ENCODE measurements around the gene ARSG. TPM values are rescaled to one million over a fixed set of nuclear protein-coding genes. Genes with fewer than 3 reads are reported as not detected.
A peak's percentile ranks its signal among the peaks of the same experiment; 100 is the strongest.
"Not testable (repeated sequence)": the region's sequence is repeated elsewhere in the genome, so short reads cannot be mapped to it uniquely, and the experiment has no call there.

ARSG gene
- total and polyA plus RNA-seq, 9 of the 15 experiments (the other 6 are each of a cell fraction or from before 2014, with no cell fraction given), result 1.0 to 5.6 (median 1.8) TPM

GRCh38 chr17:68354311-68354710, 63.0 kb downstream of the ARSG start:
- H3K27me3 ChIP-seq (ENCODE audit: control insufficient read depth in 2 of 2, insufficient read depth in 2 of 2, low read length in 2 of 2), result peaks cover 10 to 32% of the 10 kb centered on the region in 2 experiments; a peak in 4 of 5 replicates
- H3K27ac ChIP-seq (ENCODE audit: extremely low read depth, low read depth, low read length); H3K79me2 ChIP-seq (ENCODE audit: control insufficient read depth, insufficient read depth, low read length); H3K36me3 ChIP-seq (ENCODE audit: control insufficient read depth, insufficient read depth, low read length); H3K4me3 ChIP-seq; H3K9me1 ChIP-seq (ENCODE audit: control insufficient read depth, insufficient read depth, low read length); H4K20me1 ChIP-seq (replicated peaks; ENCODE audit: control insufficient read depth, insufficient read depth, low read length); H2AFZ ChIP-seq (ENCODE audit: low read depth, low read length); FAIRE-seq; H3K9ac ChIP-seq (ENCODE audit: insufficient read depth in 1 of 2, low read depth in 2 of 2, low read length in 2 of 2); intact Hi-C loops (cut with micrococcal nuclease); in situ Hi-C loops (cut with MboI); ATAC-seq; BruUV-seq (replicated peaks); H3K4me2 ChIP-seq (ENCODE audit: insufficient read depth, low read length); H3K4me1 ChIP-seq (replicated peaks in 1 of 2; ENCODE audit: control insufficient read depth in 2 of 2, insufficient read depth in 2 of 2, low read length in 2 of 2); DNase-seq (ENCODE audit: extremely low read depth in 1 of 4, low spot score in 3 of 4); CTCF ChIA-PET (ENCODE audit: low intra/inter-chr PET ratio); H3K9me3 ChIP-seq (replicated peaks; ENCODE audit: control insufficient read depth, insufficient read depth, low read depth, low read length): not testable (repeated sequence)
- POLR2A ChIA-PET, result interaction anchor here (1.2 kb wide), 1 partner anchor 16 kb away, joined by 6 read pairs; no protein-coding TSS in a partner anchor
- WGBS (ENCODE audit: insufficient coverage, low coverage, missing lambda C conversion rate), result 4% methylated on average over 2 of the region's 2 CpGs

- BruUV-seq (replicated peaks); intact Hi-C loops (cut with micrococcal nuclease): not testable (repeated sequence)
These were observed 63.8 kb downstream of the ARSG start for GRCh38 chr17:68355108-68355507.

More at GRCh38 chr17:68355108-68355507, 63.8 kb downstream of the ARSG start:
- ATAC-seq; DNase-seq (ENCODE audit: extremely low read depth in 1 of 4, low spot score in 3 of 4); H3K9me3 ChIP-seq (replicated peaks; ENCODE audit: control insufficient read depth, insufficient read depth, low read depth, low read length); H3K4me3 ChIP-seq; H3K9me1 ChIP-seq (ENCODE audit: control insufficient read depth, insufficient read depth, low read length); in situ Hi-C loops (cut with MboI); H2AFZ ChIP-seq (ENCODE audit: low read depth, low read length); H3K79me2 ChIP-seq (ENCODE audit: control insufficient read depth, insufficient read depth, low read length); H3K27ac ChIP-seq (ENCODE audit: extremely low read depth, low read depth, low read length); H3K4me2 ChIP-seq (ENCODE audit: insufficient read depth, low read length); CTCF ChIA-PET (ENCODE audit: low intra/inter-chr PET ratio); H3K4me1 ChIP-seq (replicated peaks in 1 of 2; ENCODE audit: control insufficient read depth in 2 of 2, insufficient read depth in 2 of 2, low read length in 2 of 2); H3K9ac ChIP-seq (ENCODE audit: insufficient read depth in 1 of 2, low read depth in 2 of 2, low read length in 2 of 2); FAIRE-seq; H3K36me3 ChIP-seq (ENCODE audit: control insufficient read depth, insufficient read depth, low read length); H4K20me1 ChIP-seq (replicated peaks; ENCODE audit: control insufficient read depth, insufficient read depth, low read length): not testable (repeated sequence)
- H3K27me3 ChIP-seq (ENCODE audit: control insufficient read depth in 2 of 2, insufficient read depth in 2 of 2, low read length in 2 of 2), result peaks cover 13 to 33% of the 10 kb centered on the region in 2 experiments
- 6% methylated on average over 5 of the region's 5 CpGs for WGBS (ENCODE audit: insufficient coverage, low coverage, missing lambda C conversion rate)
- POLR2A ChIA-PET, result interaction anchor here (1.2 kb wide), 1 partner anchor 16 kb away, joined by 6 read pairs; no protein-coding TSS in a partner anchor
- peak; percentile 45; the same call in 1 of the 2 replicates for TF ChIP-seq MAFG (tag; conservative IDR thresholded peaks at IDR 0.05)
- TF ChIP-seq PKNOX1 (IDR thresholded peaks at IDR 0.05), result 0 out of 2 replicates have a peak, but pooled peaks have one; percentile 21
- peak; percentile 52 for TF ChIP-seq NFE2 (IDR thresholded peaks at IDR 0.05; ENCODE audit: low read depth)
